Ascending aorta (tissue), 2 donors: ENCODE data around the gene KRT27. TPM values are rescaled to one million over a fixed set of nuclear protein-coding genes. Genes with fewer than 3 reads are reported as not detected.
A peak's percentile ranks its signal among the peaks of the same experiment; 100 is the strongest.

Experiments
- DNase-seq, 2 donors: peaks; one replicate each; pipeline ENCODE4 v3.0.0-alpha.2; 2019; ENCODE audit warnings: low spot score in 2 of 2
- H3K27ac ChIP-seq, 2 donors: fragments of 200-600 bp; sonication (generic); one replicate each; pipeline ENCODE4 v1.5.1; 2016 to 2017; ENCODE audit warnings: mild to moderate bottlenecking in 1 of 2
- H3K27me3 ChIP-seq: fragments of 200-600 bp; sonication (generic); one replicate; pipeline ENCODE4 v1.5.1; 2017
- H3K36me3 ChIP-seq, 2 donors: fragments of 200-600 bp; sonication (generic); one replicate each; pipeline ENCODE4 v1.5.1; 2016
- H3K4me1 ChIP-seq, 2 donors: fragments of 200-600 bp; sonication (generic); one replicate each; pipeline ENCODE4 v1.5.1; 2016 to 2017; ENCODE audit warnings: mild to moderate bottlenecking in 1 of 2
- H3K4me3 ChIP-seq, 2 donors: fragments of 200-600 bp; sonication (generic); one replicate each; pipeline ENCODE4 v1.5.1; 2016 to 2017; ENCODE audit warnings: mild to moderate bottlenecking in 1 of 2
- H3K9me3 ChIP-seq, 2 donors: fragments of 200-600 bp; sonication (generic); one replicate each; pipeline ENCODE4 v1.5.1; 2016
- CTCF ChIP-seq, 3 experiments: fragments of 200-600 bp in 2 of 3; fragments of 450-650 bp in 1 of 3; sonication (generic) in 2 of 3; IDR thresholded peaks; one replicate each; pipeline ENCODE4 v1.5.1; 2016 to 2019; ENCODE audit warnings: antibody characterized with exemption in 3 of 3, mild to moderate bottlenecking in 1 of 3, moderate library complexity in 1 of 3
- intact Hi-C: fragments of 100-400 bp; cut with DNase I; formaldehyde crosslinking; loops from one replicate; pipeline ENCODE4 v1.15.1; 2023
- total RNA-seq: library from RNA; depleted of rRNA; stranded (reverse); fragments of >200 nt; gene quantifications from one replicate; pipeline ENCODE4 v1.1.0, GENCODE V29; 2016

KRT27 gene
- total RNA-seq, 1 donor from 2014 or later = not detected

- H3K27ac ChIP-seq = no peak overlapping the region
- no peak overlapping the region for H3K4me3 ChIP-seq
- H3K36me3 ChIP-seq = no peaks in the 10 kb centered on the region
- peak; percentile 19 to 88 for DNase-seq
- no peaks in the 10 kb centered on the region for H3K4me1 ChIP-seq
- intact Hi-C loops = loop anchor here (1.0 to 5.0 kb wide), 5 partner anchors 104 to 863 kb away; no protein-coding TSS in a partner anchor
- H3K9me3 ChIP-seq = no peaks in the 10 kb centered on the region
- no peaks in the 10 kb centered on the region for H3K27me3 ChIP-seq
- peak; percentile 74 to 84 (median 76) for TF ChIP-seq CTCF (IDR thresholded peaks at IDR 0.05)
Observed at GRCh38 chr17:40803617-40804082, 21.3 kb upstream of the KRT27 start.

DNA sequence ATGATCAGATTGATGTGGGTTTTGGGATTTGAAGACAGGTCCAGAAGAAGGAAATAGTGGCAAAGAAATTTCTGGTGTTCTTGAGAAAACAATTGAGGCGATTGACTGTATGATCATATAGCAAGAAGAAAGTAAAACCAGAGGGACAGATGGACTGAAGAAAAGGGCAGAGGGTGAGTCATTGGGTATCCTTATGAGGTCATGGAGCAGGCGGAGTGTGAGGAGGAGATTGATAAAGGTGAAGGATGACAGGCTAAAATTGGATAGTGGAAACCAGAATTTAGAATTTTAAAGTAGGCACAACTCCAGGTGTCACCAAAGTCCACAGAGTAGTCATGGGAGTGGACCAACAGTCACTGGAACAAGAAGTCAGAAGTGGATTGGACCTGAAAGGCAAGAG is 18.8 kb upstream of the KRT27 start:
- TF ChIP-seq CTCF (IDR thresholded peaks at IDR 0.05) = no peak
- intact Hi-C loops = loop anchor here (5.0 kb wide), 4 partner anchors 106 to 846 kb away; no protein-coding TSS in a partner anchor
- no peak overlapping the region for H3K4me3 ChIP-seq
- no peak overlapping the region for H3K27ac ChIP-seq
- H3K36me3 ChIP-seq = no peaks in the 10 kb centered on the region
- H3K27me3 ChIP-seq = no peaks in the 10 kb centered on the region
- no peak for DNase-seq
- H3K4me1 ChIP-seq = no peaks in the 10 kb centered on the region
- no peaks in the 10 kb centered on the region for H3K9me3 ChIP-seq

GRCh38 chr17:40800381-40800780 is 18.0 kb upstream of the KRT27 start:
- no peaks in the 10 kb centered on the region for H3K9me3 ChIP-seq
- H3K4me3 ChIP-seq = no peak overlapping the region
- intact Hi-C loops = loop anchor here (5.0 kb wide), 4 partner anchors 107 to 847 kb away; no protein-coding TSS in a partner anchor
- no peak for DNase-seq
- no peaks in the 10 kb centered on the region for H3K36me3 ChIP-seq
- no peaks in the 10 kb centered on the region for H3K4me1 ChIP-seq
- no peak overlapping the region for H3K27ac ChIP-seq
- no peak for TF ChIP-seq CTCF (IDR thresholded peaks at IDR 0.05)
- no peaks in the 10 kb centered on the region for H3K27me3 ChIP-seq

DNA sequence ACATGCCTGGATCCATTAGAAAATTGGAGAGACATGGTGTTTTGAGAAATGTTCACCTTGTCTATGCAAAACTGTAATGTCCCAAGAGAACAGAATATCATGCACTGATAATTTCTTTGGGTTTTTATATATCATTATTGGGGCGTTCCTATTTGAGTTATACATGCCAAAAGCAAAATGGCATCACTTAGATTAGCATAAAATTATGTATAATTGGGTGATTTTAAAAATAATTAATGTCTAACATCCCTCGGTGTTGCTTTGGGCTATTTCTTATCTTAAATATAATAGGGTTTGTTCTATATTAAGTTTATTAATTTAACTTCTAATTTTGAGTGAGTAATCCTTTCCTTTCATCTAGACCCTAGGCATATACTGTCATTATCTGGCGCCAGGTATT is 17.5 kb upstream of the KRT27 start, which contains the start of gene KRT28:
TSS of gene KRT28 (minus strand) at position 101 of the 400 bp plus-strand sequence. CDS start at position 35, 66 bp downstream.
- no peak for DNase-seq
- no peaks in the 10 kb centered on the region for H3K4me1 ChIP-seq
- H3K36me3 ChIP-seq = no peaks in the 10 kb centered on the region
- H3K27me3 ChIP-seq = no peaks in the 10 kb centered on the region
- intact Hi-C loops = loop anchor here (5.0 kb wide), 4 partner anchors 107 to 847 kb away; no protein-coding TSS in a partner anchor
- H3K27ac ChIP-seq = no peak within 1 kb of the TSS
- no peak within 1 kb of the TSS for H3K4me3 ChIP-seq
- H3K9me3 ChIP-seq = no peaks in the 10 kb centered on the region
- no peak for TF ChIP-seq CTCF (IDR thresholded peaks at IDR 0.05)

DNA sequence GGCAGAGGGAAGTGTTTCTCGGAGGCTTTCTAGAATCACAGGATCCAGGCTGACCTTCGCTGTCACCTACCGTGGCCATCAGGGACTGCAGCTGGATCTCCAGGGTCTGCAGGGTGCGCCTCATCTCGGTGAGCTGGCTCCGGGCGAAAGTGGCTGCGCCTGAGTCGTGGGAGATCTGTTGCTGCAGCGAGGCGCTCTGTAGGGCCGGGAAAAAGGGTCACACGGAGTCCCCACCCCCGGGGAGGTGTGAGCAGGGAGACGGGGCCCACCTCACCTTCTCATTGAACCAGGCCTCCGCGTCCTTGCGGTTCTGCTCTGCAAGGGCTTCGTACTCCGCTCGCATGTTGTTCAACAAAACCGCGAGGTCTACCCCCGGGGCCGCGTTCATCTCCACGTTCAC is 14.5 kb upstream of the KRT27 start:
- Histone ChIP-seq H3K4me1 (no peaks in the 10 kb centered on the region), H3K9me3 (no peaks in the 10 kb centered on the region), H3K4me3 (no peak overlapping the region), H3K27me3 (no peaks in the 10 kb centered on the region), H3K36me3 (no peaks in the 10 kb centered on the region), H3K27ac (no peak overlapping the region)
- no peak for TF ChIP-seq CTCF (IDR thresholded peaks at IDR 0.05)
- no peak for DNase-seq
- intact Hi-C loops = no loop called here
